ENCODE measurements around the gene SLC25A48.

Gene SLC25A48

GRCh38 chr5:135826994-135827671, 7.3 kb upstream of the SLC25A48 start:
- Histone ChIP-seq H3K27ac (ENCODE audit: extremely low read depth, low read depth, low read length) (no peak overlapping the region), H3K4me1 (ENCODE audit: control insufficient read depth, insufficient read depth, low read length) (no peaks in the 10 kb centered on the region), H3K36me3 (ENCODE audit: control insufficient read depth in 2 of 2, insufficient read depth in 1 of 2, low read length in 2 of 2) (no peaks in the 10 kb centered on the region), H3K9me3 (ENCODE audit: control insufficient read depth, insufficient read depth, low read depth, low read length) (no peaks in the 10 kb centered on the region), H3K4me3 (ENCODE audit: low read depth, low read length) (no peak overlapping the region)
- POLR2A ChIA-PET: no interaction called here
- TF ChIP-seq KLF7 (tag by site-specific recombination; IDR thresholded peaks at IDR 0.05; ENCODE audit: borderline replicate concordance) (no peak), ZNF335 (tag by site-specific recombination; conservative IDR thresholded peaks at IDR 0.05) (no peak), ZNF792 (tag by site-specific recombination; IDR thresholded peaks at IDR 0.05) (no peak), ZFHX2 (tag by site-specific recombination; conservative IDR thresholded peaks at IDR 0.05) (no peak), ZNF10 (tag by site-specific recombination; IDR thresholded peaks at IDR 0.05) (no peak), SCRT2 (tag by site-specific recombination; IDR thresholded peaks at IDR 0.05) (no peak), ZBTB6 (tag by site-specific recombination; IDR thresholded peaks at IDR 0.05) (no peak), GLI4 (tag by site-specific recombination; IDR thresholded peaks at IDR 0.05) (no peak), ZNF488 (tag by site-specific recombination; IDR thresholded peaks at IDR 0.05) (no peak), TCF7L2 (IDR thresholded peaks at IDR 0.05; ENCODE audit: borderline replicate concordance, low read depth, low read length) (no peak), ZNF830 (tag by site-specific recombination; IDR thresholded peaks at IDR 0.05; ENCODE audit: low read depth) (no peak), ZNF670 (tag by site-specific recombination; IDR thresholded peaks at IDR 0.05; ENCODE audit: low read depth) (no peak), ZFP69B (tag by site-specific recombination; IDR thresholded peaks at IDR 0.05) (no peak), ZNF585B (tag by site-specific recombination; IDR thresholded peaks at IDR 0.05) (no peak), MEIS1 (CRISPR knock-in tag; IDR thresholded peaks at IDR 0.05; ENCODE audit: borderline replicate concordance) (no peak)
- TF ChIP-seq, protein P1, sequence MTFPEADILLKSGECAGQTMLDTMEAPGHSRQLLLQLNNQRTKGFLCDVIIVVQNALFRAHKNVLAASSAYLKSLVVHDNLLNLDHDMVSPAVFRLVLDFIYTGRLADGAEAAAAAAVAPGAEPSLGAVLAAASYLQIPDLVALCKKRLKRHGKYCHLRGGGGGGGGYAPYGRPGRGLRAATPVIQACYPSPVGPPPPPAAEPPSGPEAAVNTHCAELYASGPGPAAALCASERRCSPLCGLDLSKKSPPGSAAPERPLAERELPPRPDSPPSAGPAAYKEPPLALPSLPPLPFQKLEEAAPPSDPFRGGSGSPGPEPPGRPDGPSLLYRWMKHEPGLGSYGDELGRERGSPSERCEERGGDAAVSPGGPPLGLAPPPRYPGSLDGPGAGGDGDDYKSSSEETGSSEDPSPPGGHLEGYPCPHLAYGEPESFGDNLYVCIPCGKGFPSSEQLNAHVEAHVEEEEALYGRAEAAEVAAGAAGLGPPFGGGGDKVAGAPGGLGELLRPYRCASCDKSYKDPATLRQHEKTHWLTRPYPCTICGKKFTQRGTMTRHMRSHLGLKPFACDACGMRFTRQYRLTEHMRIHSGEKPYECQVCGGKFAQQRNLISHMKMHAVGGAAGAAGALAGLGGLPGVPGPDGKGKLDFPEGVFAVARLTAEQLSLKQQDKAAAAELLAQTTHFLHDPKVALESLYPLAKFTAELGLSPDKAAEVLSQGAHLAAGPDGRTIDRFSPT (tag by site-specific recombination; IDR thresholded peaks at IDR 0.05): no peak
- TF ChIP-seq, protein P2, sequence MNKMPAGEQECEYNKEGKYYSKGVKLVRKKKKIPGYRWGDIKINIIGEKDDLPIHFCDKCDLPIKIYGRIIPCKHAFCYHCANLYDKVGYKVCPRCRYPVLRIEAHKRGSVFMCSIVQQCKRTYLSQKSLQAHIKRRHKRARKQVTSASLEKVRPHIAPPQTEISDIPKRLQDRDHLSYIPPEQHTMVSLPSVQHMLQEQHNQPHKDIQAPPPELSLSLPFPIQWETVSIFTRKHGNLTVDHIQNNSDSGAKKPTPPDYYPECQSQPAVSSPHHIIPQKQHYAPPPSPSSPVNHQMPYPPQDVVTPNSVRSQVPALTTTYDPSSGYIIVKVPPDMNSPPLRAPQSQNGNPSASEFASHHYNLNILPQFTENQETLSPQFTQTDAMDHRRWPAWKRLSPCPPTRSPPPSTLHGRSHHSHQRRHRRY (tag by site-specific recombination; IDR thresholded peaks at IDR 0.05): no peak
- TF ChIP-seq, protein P3, sequence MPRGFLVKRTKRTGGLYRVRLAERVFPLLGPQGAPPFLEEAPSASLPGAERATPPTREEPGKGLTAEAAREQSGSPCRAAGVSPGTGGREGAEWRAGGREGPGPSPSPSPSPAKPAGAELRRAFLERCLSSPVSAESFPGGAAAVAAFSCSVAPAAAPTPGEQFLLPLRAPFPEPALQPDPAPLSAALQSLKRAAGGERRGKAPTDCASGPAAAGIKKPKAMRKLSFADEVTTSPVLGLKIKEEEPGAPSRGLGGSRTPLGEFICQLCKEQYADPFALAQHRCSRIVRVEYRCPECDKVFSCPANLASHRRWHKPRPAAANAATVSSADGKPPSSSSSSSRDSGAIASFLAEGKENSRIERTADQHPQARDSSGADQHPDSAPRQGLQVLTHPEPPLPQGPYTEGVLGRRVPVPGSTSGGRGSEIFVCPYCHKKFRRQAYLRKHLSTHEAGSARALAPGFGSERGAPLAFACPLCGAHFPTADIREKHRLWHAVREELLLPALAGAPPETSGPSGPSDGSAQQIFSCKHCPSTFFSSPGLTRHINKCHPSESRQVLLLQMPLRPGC (tag by site-specific recombination; IDR thresholded peaks at IDR 0.05): no peak
- TF ChIP-seq, protein P4, sequence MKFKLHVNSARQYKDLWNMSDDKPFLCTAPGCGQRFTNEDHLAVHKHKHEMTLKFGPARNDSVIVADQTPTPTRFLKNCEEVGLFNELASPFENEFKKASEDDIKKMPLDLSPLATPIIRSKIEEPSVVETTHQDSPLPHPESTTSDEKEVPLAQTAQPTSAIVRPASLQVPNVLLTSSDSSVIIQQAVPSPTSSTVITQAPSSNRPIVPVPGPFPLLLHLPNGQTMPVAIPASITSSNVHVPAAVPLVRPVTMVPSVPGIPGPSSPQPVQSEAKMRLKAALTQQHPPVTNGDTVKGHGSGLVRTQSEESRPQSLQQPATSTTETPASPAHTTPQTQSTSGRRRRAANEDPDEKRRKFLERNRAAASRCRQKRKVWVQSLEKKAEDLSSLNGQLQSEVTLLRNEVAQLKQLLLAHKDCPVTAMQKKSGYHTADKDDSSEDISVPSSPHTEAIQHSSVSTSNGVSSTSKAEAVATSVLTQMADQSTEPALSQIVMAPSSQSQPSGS (tag by site-specific recombination; IDR thresholded peaks at IDR 0.05; ENCODE audit: low read depth): no peak
- CTCF ChIA-PET: interaction anchor here (0.5 to 11.4 kb wide), 6 partner anchors 84 to 1494 kb away, joined by 3 to 319 read pairs (median 25); no protein-coding TSS in a partner anchor

Data from HEK293 (cell line).